OCI-LY1 (cell line): Measurements from ENCODE around the gene THAP8.
A peak's percentile ranks its signal among the peaks of the same experiment; 100 is the strongest.

Experiments
- H2AFZ ChIP-seq: fragments of 200-600 bp; sonication (generic), shearing (Covaris generic); 2 replicates; pipeline ENCODE4 v1.6.0; 2014; ENCODE audit warnings: antibody characterized with exemption, mild to moderate bottlenecking, low read length
- H3F3A ChIP-seq: fragments of 200-600 bp; sonication (generic), shearing (Covaris generic); 2 replicates; pipeline ENCODE4 v1.6.0; 2014; ENCODE audit warnings: mild to moderate bottlenecking, antibody characterized with exemption, low read length, moderate library complexity; ENCODE audit not compliant: insufficient read depth
- H3K27ac ChIP-seq: fragments of 200-600 bp; sonication (generic); 2 replicates; pipeline ENCODE4 v1.5.1; 2014; ENCODE audit warnings: low read length, mixed run types, mild to moderate bottlenecking, low read depth; ENCODE audit not compliant: poor library complexity, severe bottlenecking
- H3K27me3 ChIP-seq: fragments of 200-600 bp; sonication (generic); 2 replicates; pipeline ENCODE4 v1.6.0; 2014; ENCODE audit warnings: antibody characterized with exemption, mild to moderate bottlenecking, low read length, moderate library complexity; ENCODE audit not compliant: insufficient read depth
- H3K36me3 ChIP-seq: fragments of 200-600 bp; sonication (generic); 2 replicates; pipeline ENCODE4 v1.6.1; 2014; ENCODE audit warnings: mild to moderate bottlenecking, antibody characterized with exemption, low read length, moderate library complexity, mixed read lengths; ENCODE audit not compliant: insufficient read depth
- H3K4me1 ChIP-seq: fragments of 200-600 bp; sonication (generic); 2 replicates; pipeline ENCODE4 v1.5.1; 2014; ENCODE audit warnings: mild to moderate bottlenecking, low read length, moderate library complexity; ENCODE audit not compliant: insufficient read depth, severe bottlenecking
- H3K4me2 ChIP-seq: fragments of 200-600 bp; sonication (generic), shearing (Covaris generic); 2 replicates; pipeline ENCODE4 v1.6.1; 2014; ENCODE audit warnings: low read length
- H3K4me3 ChIP-seq: fragments of 200-600 bp; sonication (generic); 2 replicates; pipeline ENCODE4 v1.5.1; 2014; ENCODE audit warnings: low read length, low read depth, mild to moderate bottlenecking, mixed read lengths; ENCODE audit not compliant: poor library complexity, severe bottlenecking
- H3K79me2 ChIP-seq: fragments of 200-600 bp; shearing (Covaris generic); 2 replicates; pipeline ENCODE4 v1.6.1; 2016; ENCODE audit warnings: mixed run types, low read length, mixed read lengths; ENCODE audit not compliant: insufficient read depth
- H3K9ac ChIP-seq: fragments of 200-600 bp; sonication (generic), shearing (Covaris generic); 2 replicates; pipeline ENCODE4 v1.6.1; 2014; ENCODE audit warnings: mild to moderate bottlenecking, low read length, mixed read lengths
- H3K9me2 ChIP-seq: fragments of 200-600 bp; sonication (generic), shearing (Covaris generic); 2 replicates; pipeline ENCODE4 v1.6.1; 2014; ENCODE audit warnings: low read depth, mild to moderate bottlenecking, low read length, mixed read lengths
- H3K9me3 ChIP-seq: fragments of 200-600 bp; shearing (Covaris generic); 2 replicates; pipeline ENCODE4 v1.6.1; 2014; ENCODE audit warnings: low read length, mixed read lengths
- H4K20me1 ChIP-seq: fragments of 200-600 bp; sonication (generic), shearing (Covaris generic); 2 replicates; pipeline ENCODE4 v1.6.0; 2016; ENCODE audit warnings: mild to moderate bottlenecking, low read length; ENCODE audit not compliant: insufficient read depth
- CTCF ChIP-seq: fragments of 200-600 bp; sonication (generic), shearing (Covaris generic); IDR thresholded peaks from 2 replicates; pipeline ENCODE4 v1.5.1; 2017; ENCODE audit warnings: mild to moderate bottlenecking, antibody characterized with exemption, low read length, moderate library complexity, mixed read lengths
- EZH2 ChIP-seq: fragments of 200-600 bp; sonication (generic), shearing (Covaris generic); IDR thresholded peaks from 2 replicates; pipeline ENCODE4 v1.8.0; 2017; ENCODE audit warnings: borderline replicate concordance, mixed run types, mild to moderate bottlenecking, antibody characterized with exemption, low read length, moderate library complexity, mixed read lengths

The THAP8 gene

GRCh38 chr19:36060430-36060829, 6.3 kb upstream of the THAP8 start:
- H3K4me1 ChIP-seq = peaks cover 20% of the 10 kb centered on the region
- no peaks in the 10 kb centered on the region for H3K9me2 ChIP-seq
- no peak overlapping the region for H2AFZ ChIP-seq
- no peaks in the 10 kb centered on the region for H3F3A ChIP-seq
- peaks cover 79% of the 10 kb centered on the region for H3K36me3 ChIP-seq
- H3K4me2 ChIP-seq = no peak overlapping the region
- no peak overlapping the region for H3K4me3 ChIP-seq
- no peak overlapping the region for H3K9ac ChIP-seq
- H3K27ac ChIP-seq = no peak overlapping the region
- H4K20me1 ChIP-seq = no peaks in the 10 kb centered on the region
- no peaks in the 10 kb centered on the region for H3K9me3 ChIP-seq
- H3K79me2 ChIP-seq = peaks cover 24% of the 10 kb centered on the region
- no peaks in the 10 kb centered on the region for H3K27me3 ChIP-seq
- TF ChIP-seq CTCF (peak; percentile 51; the same call in 1 of the 2 replicates), EZH2 (no peak)

- Histone ChIP-seq H3K9ac (no peak overlapping the region), H3F3A (no peaks in the 10 kb centered on the region), H3K79me2 (peaks cover 28% of the 10 kb centered on the region), H3K9me2 (no peaks in the 10 kb centered on the region), H3K4me2 (no peak overlapping the region), H3K4me3 (no peak overlapping the region), H2AFZ (no peak overlapping the region), H4K20me1 (no peaks in the 10 kb centered on the region), H3K27ac (no peak overlapping the region), H3K4me1 (peaks cover 20% of the 10 kb centered on the region), H3K27me3 (no peaks in the 10 kb centered on the region), H3K9me3 (no peaks in the 10 kb centered on the region), H3K36me3 (peaks cover 69% of the 10 kb centered on the region)
- TF ChIP-seq EZH2 (no peak), CTCF (no peak)
Observed at GRCh38 chr19:36059180-36059910, 5.3 kb upstream of the THAP8 start.

- peaks cover 65% of the 10 kb centered on the region for H3K36me3 ChIP-seq
- TF ChIP-seq EZH2 (no peak), CTCF (no peak)
Observed at GRCh38 chr19:36058481-36059179, 4.5 kb upstream of the THAP8 start.

More at GRCh38 chr19:36058481-36059179, 4.5 kb upstream of the THAP8 start:
- Histone ChIP-seq H3F3A (no peaks in the 10 kb centered on the region; the same call in 1 of the 2 replicates), H2AFZ (no peak overlapping the region), H3K4me1 (peaks cover 20% of the 10 kb centered on the region), H3K9me3 (no peaks in the 10 kb centered on the region), H3K9me2 (no peaks in the 10 kb centered on the region), H4K20me1 (no peaks in the 10 kb centered on the region), H3K4me3 (no peak overlapping the region), H3K9ac (no peak overlapping the region), H3K27ac (no peak overlapping the region), H3K27me3 (no peaks in the 10 kb centered on the region), H3K4me2 (no peak overlapping the region), H3K79me2 (peaks cover 28% of the 10 kb centered on the region)
